CD14-positive monocyte (primary cell): Measurements from ENCODE around the gene TAS1R2. TPM values are rescaled to one million over a fixed set of nuclear protein-coding genes. Genes with fewer than 3 reads are reported as not detected.

ENCODE experiments used
- DNase-seq, 3 donors: peaks; one replicate each; pipeline ENCODE4 v3.0.0-alpha.2; 2011 to 2022
- H2AFZ ChIP-seq: 2 replicates; pipeline ENCODE4 v1.6.0; 2012; ENCODE audit warnings: mild to moderate bottlenecking, low read depth, low read length, inconsistent platforms; ENCODE audit not compliant: insufficient read depth, poor library complexity, severe bottlenecking
- H3K27ac ChIP-seq, 2 donors: 1 replicate in 1 of 2; 2 replicates in 1 of 2; pipeline ENCODE4 v1.5.1; 2012 to 2013; ENCODE audit warnings: low read length in 2 of 2, control low read depth in 1 of 2, inconsistent platforms in 1 of 2, low read depth in 1 of 2, mild to moderate bottlenecking in 1 of 2
- H3K27me3 ChIP-seq, 2 donors: one replicate each; pipeline versions ENCODE4 v1.6.0 to v1.6.1; 2011 to 2013; ENCODE audit warnings: low read length in 2 of 2; ENCODE audit not compliant: control insufficient read depth in 2 of 2, insufficient read depth in 2 of 2
- H3K36me3 ChIP-seq, 2 donors: replicated peaks in 1 of 2; 1 replicate in 1 of 2; 2 replicates in 1 of 2; pipeline versions ENCODE4 v1.5.1 to v1.6.1; 2012 to 2013; ENCODE audit warnings: low read length in 2 of 2, control low read depth in 1 of 2, inconsistent platforms in 1 of 2, mild to moderate bottlenecking in 1 of 2; ENCODE audit not compliant: insufficient read depth in 2 of 2, control insufficient read depth in 1 of 2
- H3K4me1 ChIP-seq, 2 donors: 1 replicate in 1 of 2; 2 replicates in 1 of 2; pipeline versions ENCODE4 v1.5.1 to v1.6.1; 2012 to 2013; ENCODE audit warnings: low read length in 2 of 2, control low read depth in 1 of 2, inconsistent platforms in 1 of 2, mild to moderate bottlenecking in 1 of 2, moderate library complexity in 1 of 2; ENCODE audit not compliant: insufficient read depth in 2 of 2, control insufficient read depth in 1 of 2
- H3K4me2 ChIP-seq: replicated peaks from 2 replicates; pipeline ENCODE3; 2012; ENCODE audit warnings: low read length, moderate library complexity, mild to moderate bottlenecking; ENCODE audit not compliant: poor library complexity, severe bottlenecking; ENCODE audit errors: extremely low read depth
- H3K4me3 ChIP-seq, 3 experiments: fragments of 200-600 bp in 1 of 3; sonication (generic) in 1 of 3; replicated peaks in 1 of 3; 1 replicate in 2 of 3; 2 replicates in 1 of 3; pipeline ENCODE4 v1.5.1; 2011 to 2013; ENCODE audit warnings: low read length in 3 of 3, mild to moderate bottlenecking in 3 of 3, control low read depth in 2 of 3, low read depth in 2 of 3, inconsistent platforms in 1 of 3, moderate library complexity in 1 of 3
- H3K79me2 ChIP-seq: 2 replicates; pipeline ENCODE4 v1.6.0; 2012; ENCODE audit warnings: mild to moderate bottlenecking, control low read depth, inconsistent platforms, low read length, moderate library complexity; ENCODE audit not compliant: insufficient read depth
- H3K9ac ChIP-seq: 2 replicates; pipeline ENCODE4 v1.6.0; 2017; ENCODE audit warnings: low read length, mild to moderate bottlenecking; ENCODE audit not compliant: insufficient read depth, poor library complexity, severe bottlenecking
- H3K9me3 ChIP-seq, 2 donors: replicated peaks in 1 of 2; 1 replicate in 1 of 2; 2 replicates in 1 of 2; pipeline versions ENCODE4 v1.5.1 to v1.6.1; 2012 to 2013; ENCODE audit warnings: low read length in 2 of 2, control low read depth in 1 of 2; ENCODE audit not compliant: control insufficient read depth in 1 of 2, insufficient read depth in 1 of 2
- H4K20me1 ChIP-seq: 2 replicates; pipeline ENCODE4 v1.6.0; 2012; ENCODE audit warnings: mild to moderate bottlenecking, low read length, control low read depth, moderate library complexity; ENCODE audit not compliant: insufficient read depth
- H3K27ac Mint-ChIP-seq, 7 donors: one replicate each; pipeline ENCODE4 v1.8.0; 2020; ENCODE audit warnings: mild to moderate bottlenecking in 7 of 7, mixed read lengths in 7 of 7, moderate library complexity in 6 of 7, inconsistent platforms in 2 of 7
- H3K27me3 Mint-ChIP-seq, 3 donors: one replicate each; pipeline ENCODE4 v1.8.0; 2021 to 2022; ENCODE audit warnings: low read depth in 3 of 3, mild to moderate bottlenecking in 3 of 3, mixed read lengths in 3 of 3, moderate library complexity in 3 of 3, inconsistent platforms in 1 of 3
- H3K36me3 Mint-ChIP-seq, 2 donors: one replicate each; pipeline ENCODE4 v1.8.0; 2020; ENCODE audit warnings: mixed read lengths in 2 of 2, inconsistent platforms in 1 of 2, mild to moderate bottlenecking in 1 of 2
- H3K4me1 Mint-ChIP-seq: one replicate; pipeline ENCODE4 v1.8.0; 2020; ENCODE audit warnings: mild to moderate bottlenecking, mixed read lengths
- H3K4me3 Mint-ChIP-seq, 2 donors: one replicate each; pipeline ENCODE4 v1.8.0; 2020; ENCODE audit warnings: mild to moderate bottlenecking in 2 of 2, mixed read lengths in 2 of 2, moderate library complexity in 1 of 2
- H3K9me3 Mint-ChIP-seq, 7 donors: one replicate each; pipeline ENCODE4 v1.8.0; 2020 to 2022; ENCODE audit warnings: mixed read lengths in 7 of 7, mild to moderate bottlenecking in 6 of 7, moderate library complexity in 6 of 7, inconsistent platforms in 2 of 7
- CTCF ChIP-seq: fragments of 200-600 bp; IDR thresholded peaks from one replicate; pipeline ENCODE4 v1.8.0; 2022; ENCODE audit warnings: antibody characterized with exemption, mild to moderate bottlenecking
- WGBS: methylation state at CpG from one replicate; pipeline ENCODE4 v1.1.5; 2013; ENCODE audit warnings: missing lambda C conversion rate; ENCODE audit not compliant: insufficient coverage; 5-methylcytosine and 5-hydroxymethylcytosine counted together
- intact Hi-C, 2 donors: fragments of 100-400 bp; cut with micrococcal nuclease; formaldehyde crosslinking; loops; one replicate each; pipeline versions ENCODE4 v1.15.0 to v1.15.1; 2023
- polyA plus RNA-seq, 3 donors: library from polyadenylated mRNA; depleted of rRNA in 1 of 3; unstranded in 2 of 3; stranded (reverse) in 1 of 3; fragments of 300-500 nt in 2 of 3; fragments of >200 nt in 1 of 3; fragmentation: Illumina TruSeq in 2 of 3; gene quantifications; 1 replicate in 2 of 3; 2 replicates in 1 of 3; pipeline ENCODE4 v1.2.3, GENCODE V29; 2012 to 2021

TAS1R2 gene
- polyA plus RNA-seq, 3 donors = not detected

DNA sequence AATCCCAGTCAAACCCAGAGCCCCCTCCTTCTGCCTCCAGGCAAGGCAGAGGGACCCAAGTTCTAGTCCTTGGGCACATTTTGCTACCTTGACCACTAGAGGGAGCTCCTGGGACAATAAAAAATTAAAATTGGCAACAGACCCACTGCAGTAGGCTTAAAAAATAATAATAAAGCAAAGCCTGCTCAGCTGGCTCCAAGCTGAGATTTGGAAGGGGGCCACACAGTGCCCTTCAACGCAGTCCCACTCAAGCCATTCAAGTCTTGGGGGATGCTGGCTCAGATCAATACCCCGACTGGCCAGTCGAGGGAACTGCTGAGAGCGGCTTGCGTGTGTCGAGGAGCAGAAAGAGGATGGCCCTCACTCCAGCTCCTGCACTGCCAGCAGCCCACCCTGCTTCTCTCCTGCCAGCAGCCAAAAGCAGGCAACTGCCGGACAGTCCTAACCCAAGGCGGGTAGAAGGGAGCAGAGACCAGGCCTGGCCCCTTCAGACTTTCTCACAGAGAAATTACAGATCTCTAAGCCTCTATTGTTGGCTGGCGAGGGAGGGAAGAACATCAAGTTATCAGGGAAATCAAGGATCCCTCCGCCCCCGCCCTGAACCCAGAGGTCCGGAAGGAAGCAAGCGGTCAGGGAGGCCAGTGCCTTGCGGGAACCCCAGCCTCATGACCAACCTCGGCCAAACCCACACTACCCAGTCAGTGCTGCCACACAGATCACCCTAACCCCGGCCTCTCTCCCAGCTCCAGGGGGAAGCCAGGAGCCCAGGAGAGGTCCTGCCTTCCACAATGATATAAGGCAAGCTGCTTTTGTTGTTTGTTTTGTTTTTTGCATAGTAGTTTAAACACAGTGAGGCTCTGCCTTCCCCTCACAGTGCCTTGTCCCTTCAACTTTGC, 47.8 kb upstream of the TAS1R2 start:
- peak; percentile 99 for TF ChIP-seq CTCF
- H3K27me3 Mint-ChIP-seq = no peaks in the 10 kb centered on the region
- Histone ChIP-seq H3K36me3 (peaks cover 6 to 31% of the 10 kb centered on the region in 2 donors), H3K9ac (peak overlapping the region; percentile 16), H3K4me1 (peaks cover 33 to 36% of the 10 kb centered on the region in 2 donors), H3K4me2 (peak overlapping the region; percentile 69), H3K27ac (peak overlapping the region; percentile 41 to 63), H3K4me3 (peak overlapping the region in 1 of 3 experiments; percentile 42), H3K79me2 (no peaks in the 10 kb centered on the region), H3K9me3 (no peaks in the 10 kb centered on the region), H4K20me1 (peaks cover 8% of the 10 kb centered on the region), H3K27me3 (no peaks in the 10 kb centered on the region), H2AFZ (peak overlapping the region; percentile 60)
- H3K4me1 Mint-ChIP-seq = peaks cover 40% of the 10 kb centered on the region
- peaks cover 27 to 32% of the 10 kb centered on the region in 2 donors for H3K36me3 Mint-ChIP-seq
- intact Hi-C loops = loop anchor here (2.0 to 10.0 kb wide), 4 partner anchors 44 to 298 kb away; partner anchors contain the start of gene IFFO2 (in 1 of the 2)
- peak overlapping the region; percentile 76 to 89 for H3K4me3 Mint-ChIP-seq
- no peaks in the 10 kb centered on the region for H3K9me3 Mint-ChIP-seq
- DNase-seq = peak; percentile 54 to 79 (median 58)
- peak overlapping the region; percentile 77 to 96 (median 93) for H3K27ac Mint-ChIP-seq
- WGBS = 0% methylated on average over 7 of the region's 16 CpGs

DNA sequence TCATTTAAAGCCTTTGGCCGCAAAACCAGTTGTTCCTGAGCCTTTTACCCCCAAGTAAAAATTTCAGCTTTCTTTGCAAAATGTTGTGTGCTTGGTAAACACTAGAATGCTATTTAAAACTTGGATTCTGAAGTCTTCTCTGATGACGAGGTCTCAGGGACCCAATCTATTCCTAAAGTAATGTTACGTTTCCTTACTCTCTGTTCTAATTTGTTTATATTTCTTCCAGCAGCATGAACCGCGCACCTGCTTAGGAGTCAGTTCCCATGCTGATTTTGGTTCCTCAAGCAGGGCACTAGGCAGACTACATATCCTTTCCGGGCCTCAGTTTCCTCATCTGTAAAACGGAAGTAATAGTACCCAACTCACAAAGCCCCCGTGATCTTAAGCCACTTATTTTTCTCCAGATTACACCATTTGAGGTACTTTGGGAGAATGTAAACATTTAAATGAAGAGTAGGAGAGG, 43.9 kb upstream of the TAS1R2 start:
- Mint-ChIP-seq H3K4me3 (peak overlapping the region; percentile 93 to 98), H3K9me3 (no peaks in the 10 kb centered on the region), H3K4me1 (peaks cover 61% of the 10 kb centered on the region), H3K27me3 (peaks cover 0 to 1% (median 0%) of the 10 kb centered on the region in 3 donors), H3K36me3 (peaks cover 1% of the 10 kb centered on the region in 2 donors), H3K27ac (peak overlapping the region; percentile 42 to 100 (median 98))
- DNase-seq = peak in 1 of 3 donors; percentile 38
- no peaks in the 10 kb centered on the region for H3K9me3 ChIP-seq
- 29% methylated on average over 4 of the region's 8 CpGs for WGBS
- intact Hi-C loops = loop anchor here in 1 of 2 donors (5.0 to 10.0 kb wide), 2 partner anchors 179 to 301 kb away; no protein-coding TSS in a partner anchor
- TF ChIP-seq CTCF = no peak
- peaks cover 8% of the 10 kb centered on the region for H4K20me1 ChIP-seq
- peak overlapping the region; percentile 99 for H3K4me2 ChIP-seq
- H3K27ac ChIP-seq = peak overlapping the region; percentile 71 to 88
- H3K4me1 ChIP-seq = peaks cover 39 to 57% of the 10 kb centered on the region in 2 donors
- peaks cover 21% of the 10 kb centered on the region for H3K79me2 ChIP-seq
- peak overlapping the region; percentile 85 for H3K9ac ChIP-seq
- H2AFZ ChIP-seq = peak overlapping the region; percentile 85
- peaks cover 0 to 2% of the 10 kb centered on the region in 2 donors for H3K36me3 ChIP-seq
- no peaks in the 10 kb centered on the region for H3K27me3 ChIP-seq
- peak overlapping the region; percentile 37 to 88 (median 77) for H3K4me3 ChIP-seq
